GM18868 (cell line): ENCODE measurements around the gene IMPDH2.
"Not testable (repeated sequence)": the region's sequence is repeated elsewhere in the genome, so short reads cannot be mapped to it uniquely, and the experiment has no call there.

Source experiments
- ATAC-seq: cut with Tn5 transposase; IDR thresholded peaks from one replicate; pipeline ENCODE4 v1.9.1; 2021; ENCODE audit warnings: mild to moderate bottlenecking, moderate library complexity; ENCODE audit not compliant: unreplicated experiment

Gene IMPDH2

GRCh38 chr3:49021813-49022687, 7.1 kb downstream of the IMPDH2 start, which contains the start of gene NDUFAF3:
NDUFAF3 (plus strand) TSS chr3:49022121; CDS start chr3:49022145, 24 bp downstream.
- ATAC-seq, result peak; percentile 63

GRCh38 chr3:49021213-49021812, 7.9 kb downstream of the IMPDH2 start:
- ATAC-seq, result peak; percentile 54

- ATAC-seq, result no peak
Observed at GRCh38 chr3:49020330-49021212, 8.6 kb downstream of the IMPDH2 start.

DNA sequence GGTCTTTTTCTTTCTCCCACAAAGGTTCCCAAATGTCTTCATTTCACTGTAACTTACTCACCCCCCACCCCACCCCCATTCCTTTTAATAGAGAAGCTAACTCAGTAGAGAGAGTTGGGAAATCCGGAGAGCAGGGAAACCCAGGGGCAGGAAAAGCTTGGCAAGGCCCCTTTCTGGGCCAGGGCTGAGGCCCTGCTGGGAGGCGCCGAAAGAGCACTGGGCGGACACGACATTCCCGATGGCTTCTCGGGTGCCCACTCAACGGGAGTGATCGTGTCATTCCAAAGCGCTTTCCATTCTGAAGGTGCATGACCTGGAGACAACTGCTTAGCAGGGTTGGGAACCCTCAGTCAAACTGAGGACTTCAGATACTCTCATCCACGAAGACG, 9.3 kb downstream of the IMPDH2 start:
- ATAC-seq, result no peak

DNA sequence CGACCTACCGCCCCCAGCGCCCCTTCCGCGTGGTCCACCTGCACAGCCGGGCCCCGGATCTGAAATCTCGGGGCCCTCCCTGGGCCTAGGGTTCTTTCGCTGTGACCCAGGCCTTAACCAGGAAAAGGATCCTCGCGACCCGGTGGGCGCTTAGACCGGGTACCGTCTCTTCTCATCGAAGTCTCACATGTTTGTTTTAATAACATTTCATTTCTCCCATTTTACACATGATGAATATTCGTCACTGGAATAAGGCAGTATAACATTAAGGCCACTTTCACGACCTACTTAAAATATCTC, 10.5 kb downstream of the IMPDH2 start:
- no peak for ATAC-seq

DNA sequence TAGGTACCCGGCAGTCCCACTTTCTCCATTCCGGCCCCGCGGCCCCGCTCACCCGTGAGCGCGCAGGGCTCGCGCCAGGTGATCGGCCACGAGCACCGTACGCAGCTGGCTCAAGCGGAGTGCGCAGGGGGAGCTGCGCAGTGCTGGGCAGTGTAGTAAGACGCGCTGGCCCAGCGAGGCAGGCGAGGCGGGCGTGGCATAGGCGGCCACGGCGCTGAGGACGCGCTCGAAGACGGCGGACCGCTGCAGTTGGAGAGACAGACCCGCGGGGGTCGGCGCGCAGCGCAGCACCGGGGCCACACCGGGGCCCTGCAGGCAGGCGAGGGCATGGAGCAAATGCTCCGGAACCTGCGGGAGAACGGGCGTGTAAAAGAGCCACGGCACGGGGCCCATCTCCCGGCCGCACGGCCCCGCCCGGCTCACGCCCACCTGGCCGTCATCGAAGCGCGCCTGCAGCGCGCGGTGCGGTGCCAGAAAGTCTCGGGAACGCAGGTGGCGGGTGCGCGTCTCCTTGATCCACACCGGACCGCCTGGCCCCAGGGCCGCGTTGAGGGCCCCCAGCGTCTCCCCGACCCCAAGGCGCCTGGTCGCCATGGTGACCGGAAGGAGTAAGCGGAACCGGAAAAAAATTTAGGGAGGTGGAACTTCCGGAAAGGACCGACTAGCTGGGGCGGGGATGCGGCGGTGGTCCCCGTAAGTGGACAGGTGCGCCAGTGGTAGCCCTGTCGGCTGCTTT, 11.1 kb downstream of the IMPDH2 start, which contains the start of gene DALRD3:
TSS of gene DALRD3 (minus strand) at position 610 of the 736 bp plus-strand sequence. CDS start at position 594, 16 bp downstream.
- ATAC-seq, result no peak

- ATAC-seq, result no peak
Observed at GRCh38 chr3:49017229-49017970, 11.8 kb downstream of the IMPDH2 start.

DNA sequence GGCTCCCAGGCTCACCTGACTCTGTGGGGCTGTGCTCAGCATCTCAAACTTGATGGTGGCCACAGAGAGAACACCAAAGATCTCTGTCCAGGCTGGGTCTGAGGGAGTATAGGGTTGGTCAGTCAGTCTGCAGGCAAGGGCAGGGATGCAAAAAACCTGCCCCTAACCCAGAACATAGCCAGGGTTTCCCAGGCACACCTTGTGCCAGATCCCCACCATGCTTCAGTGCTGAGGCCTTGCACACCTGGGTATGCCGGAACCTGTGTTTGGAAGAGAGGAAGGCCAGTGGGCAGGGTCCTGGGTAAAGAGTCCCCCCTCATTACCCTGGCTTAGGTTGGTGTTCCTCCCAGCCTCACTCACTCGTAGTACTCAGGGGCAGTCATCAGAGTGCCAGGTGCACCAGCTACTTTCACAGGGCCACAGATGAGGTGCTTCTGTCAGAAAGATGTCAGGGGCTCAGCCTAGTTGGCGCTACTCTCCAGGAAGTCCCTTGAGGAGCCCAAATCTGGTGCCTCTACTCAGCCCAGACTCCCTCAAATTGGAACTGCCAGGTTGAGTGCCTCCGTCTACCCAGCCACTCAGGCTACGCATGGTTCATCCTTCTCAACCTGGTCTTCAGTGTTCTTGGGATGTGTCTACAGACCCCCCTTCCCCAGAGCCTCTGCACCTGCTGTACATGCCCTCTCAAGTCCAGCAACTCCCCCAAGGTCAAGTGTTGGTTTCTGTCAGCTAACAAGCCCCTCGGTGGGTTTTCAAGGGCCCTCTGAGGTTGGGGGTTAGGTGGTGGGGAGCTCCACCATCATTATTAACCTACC, 12.6 kb downstream of the IMPDH2 start:
- no peak for ATAC-seq

GRCh38 chr3:49015765-49016164, 13.4 kb downstream of the IMPDH2 start:
- no peak for ATAC-seq

DNA sequence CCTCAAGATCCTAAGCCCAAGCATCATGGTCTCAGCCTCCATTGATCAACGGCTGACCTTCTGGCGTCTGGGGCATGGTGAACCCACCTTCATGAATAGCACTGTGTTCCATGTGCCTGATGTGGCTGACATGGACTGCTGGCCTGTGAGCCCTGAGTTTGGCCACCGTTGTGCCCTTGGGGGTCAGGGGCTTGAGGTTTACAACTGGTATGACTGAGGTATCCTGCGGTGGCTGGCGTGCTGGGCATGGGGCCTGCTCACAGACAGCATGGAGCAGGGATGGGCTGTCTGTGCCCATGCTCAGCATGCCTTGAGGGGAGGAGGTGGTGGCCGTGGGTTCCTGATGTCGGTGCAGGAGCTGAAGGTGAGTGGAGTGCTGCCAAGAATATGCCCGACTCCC, 14.1 kb downstream of the IMPDH2 start:
- ATAC-seq, result no peak

- ATAC-seq, result no peak
Observed at GRCh38 chr3:49013738-49014660, 15.2 kb downstream of the IMPDH2 start.

- ATAC-seq, result no peak
Observed at GRCh38 chr3:49013113-49013737, 16.0 kb downstream of the IMPDH2 start.

DNA sequence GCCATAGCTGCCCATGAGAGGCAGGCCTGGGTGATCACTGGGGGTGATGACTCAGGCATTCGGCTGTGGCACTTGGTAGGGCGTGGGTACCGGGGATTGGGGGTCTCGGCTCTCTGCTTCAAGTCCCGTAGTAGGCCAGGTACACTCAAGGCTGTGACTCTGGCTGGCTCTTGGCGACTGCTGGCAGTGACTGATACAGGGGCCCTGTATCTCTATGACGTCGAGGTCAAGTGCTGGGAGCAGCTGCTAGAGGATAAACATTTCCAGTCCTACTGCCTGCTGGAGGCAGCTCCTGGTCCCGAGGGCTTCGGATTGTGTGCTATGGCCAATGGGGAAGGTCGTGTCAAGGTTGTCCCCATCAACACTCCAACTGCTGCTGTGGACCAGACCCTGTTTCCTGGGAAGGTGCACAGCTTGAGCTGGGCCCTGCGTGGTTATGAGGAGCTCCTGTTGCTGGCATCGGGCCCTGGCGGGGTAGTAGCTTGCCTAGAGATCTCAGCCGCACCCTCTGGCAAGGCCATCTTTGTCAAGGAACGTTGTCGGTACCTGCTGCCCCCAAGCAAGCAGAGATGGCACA, 16.7 kb downstream of the IMPDH2 start:
- ATAC-seq, result no peak

DNA sequence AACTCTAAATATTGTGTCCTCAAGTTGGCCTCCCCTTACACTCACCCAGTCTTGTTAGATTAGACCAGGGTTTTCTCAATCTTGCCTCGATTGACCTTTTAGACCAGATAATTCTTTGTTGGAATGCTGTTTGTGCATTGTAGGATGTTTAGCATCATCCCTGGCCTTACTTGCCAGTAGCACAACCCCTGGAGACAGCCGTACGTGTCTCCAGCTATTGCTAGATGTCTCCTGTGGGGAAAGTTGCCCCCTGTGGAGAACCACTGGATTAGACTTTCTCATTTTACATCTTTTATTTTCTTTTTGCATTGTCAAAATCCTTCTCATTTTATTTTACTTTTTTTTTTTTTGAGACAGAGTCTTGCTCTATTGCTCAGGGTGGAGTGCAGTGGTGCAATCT, 19.8 kb downstream of the IMPDH2 start:
- no peak for ATAC-seq

DNA sequence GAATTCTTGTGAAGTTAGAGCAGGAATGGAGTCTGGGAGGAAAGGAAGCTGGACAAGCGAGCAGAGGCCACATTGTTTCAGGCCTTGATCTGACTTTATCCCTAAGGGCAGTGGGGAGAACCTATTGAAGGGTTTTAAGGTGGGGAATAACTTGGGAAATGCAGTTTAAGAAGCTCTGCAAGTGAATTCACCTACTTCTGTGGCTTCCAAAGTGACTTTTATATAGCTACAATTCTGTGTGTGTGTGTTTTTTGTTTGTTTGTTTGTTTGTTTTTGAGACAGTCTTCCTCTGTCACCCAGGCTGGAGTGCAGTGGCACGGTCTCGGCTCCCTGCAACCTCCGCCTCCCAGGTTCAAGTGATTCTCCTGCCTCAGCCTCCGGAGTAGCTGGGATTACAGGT, 20.6 kb downstream of the IMPDH2 start:
- not testable (repeated sequence) for ATAC-seq

DNA sequence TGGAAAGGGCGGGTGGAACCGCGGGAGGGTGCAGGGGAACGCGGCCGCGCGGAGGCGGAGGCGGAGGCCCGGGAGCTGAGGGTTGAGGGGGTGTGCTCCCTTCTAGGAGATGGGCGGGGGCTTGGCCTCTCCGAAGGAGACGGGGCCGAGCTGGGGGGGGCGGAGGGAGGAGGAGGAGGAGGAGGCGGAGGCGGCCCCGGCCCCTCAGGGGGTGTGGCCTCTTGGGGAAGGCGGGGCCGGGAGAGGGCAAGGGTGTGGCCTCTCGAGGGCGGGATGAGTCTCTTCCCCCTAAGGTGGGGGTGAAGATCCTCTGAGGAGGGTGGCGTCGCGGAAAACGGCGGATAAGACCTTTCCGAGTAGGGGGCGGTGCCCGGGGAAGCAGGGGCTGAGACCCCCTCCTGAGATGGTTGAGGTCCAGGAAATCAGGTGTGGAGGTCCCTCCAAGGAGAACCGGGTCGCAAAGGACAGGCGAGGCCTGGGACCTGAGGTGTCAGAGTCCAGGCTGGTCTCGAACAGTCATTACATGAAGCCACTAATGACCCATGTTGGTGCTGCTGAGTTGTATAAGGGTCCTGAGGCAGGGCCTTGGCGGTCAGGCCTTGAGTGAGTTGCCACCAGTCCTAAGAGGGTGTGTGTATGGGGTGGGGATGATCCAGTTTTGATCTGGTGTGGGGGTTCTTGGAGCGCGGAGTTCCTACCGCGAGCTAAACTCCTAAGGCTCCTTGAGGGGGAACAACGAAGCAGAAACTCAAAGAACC, 21.2 kb downstream of the IMPDH2 start:
- peak; percentile 37 for ATAC-seq
